Endodermal cell (in vitro differentiated cells): Measurements from ENCODE around the gene ZNF507. TPM values are rescaled to one million over a fixed set of nuclear protein-coding genes. Genes with fewer than 3 reads are reported as not detected.
"Not testable (repeated sequence)": the region's sequence is repeated elsewhere in the genome, so short reads cannot be mapped to it uniquely, and the experiment has no call there.

Experiments used
- DNase-seq: peaks from one replicate; pipeline ENCODE4 v3.0.0-alpha.2; 2017
- H3K27ac ChIP-seq: 2 replicates; pipeline ENCODE4 v1.5.1; 2013; ENCODE audit warnings: mild to moderate bottlenecking, low read depth, low read length, moderate library complexity
- H3K27me3 ChIP-seq: 2 replicates; pipeline ENCODE4 v1.6.1; 2013; ENCODE audit warnings: mild to moderate bottlenecking, low read length, moderate library complexity; ENCODE audit not compliant: insufficient read depth, control insufficient read depth, poor library complexity, severe bottlenecking
- H3K36me3 ChIP-seq: 2 replicates; pipeline ENCODE4 v1.7.0; 2013; ENCODE audit warnings: mild to moderate bottlenecking, low read length, moderate library complexity; ENCODE audit not compliant: control insufficient read depth, insufficient read depth
- H3K4me1 ChIP-seq: one replicate; pipeline ENCODE4 v1.7.0; 2013; ENCODE audit warnings: low read length; ENCODE audit not compliant: control insufficient read depth, insufficient read depth
- H3K4me3 ChIP-seq: 2 replicates; pipeline ENCODE4 v1.5.1; 2013; ENCODE audit warnings: mild to moderate bottlenecking, low read length, moderate library complexity
- H3K9ac ChIP-seq: 2 replicates; pipeline ENCODE4 v1.6.1; 2013; ENCODE audit warnings: mild to moderate bottlenecking, low read length, moderate library complexity; ENCODE audit not compliant: poor library complexity, severe bottlenecking; ENCODE audit errors: extremely low read depth
- H3K9me3 ChIP-seq: 2 replicates; pipeline ENCODE4 v1.6.1; 2013; ENCODE audit warnings: mild to moderate bottlenecking, low read length, moderate library complexity; ENCODE audit not compliant: control insufficient read depth
- H3K27ac Mint-ChIP-seq: 2 replicates; pipeline ENCODE4 v1.8.0; 2020; ENCODE audit warnings: mixed read lengths
- H3K27me3 Mint-ChIP-seq: 2 replicates; pipeline ENCODE4 v1.8.0; 2021; ENCODE audit warnings: mild to moderate bottlenecking, mixed read lengths; ENCODE audit not compliant: insufficient read depth
- H3K36me3 Mint-ChIP-seq: 2 replicates; pipeline ENCODE4 v1.8.0; 2020; ENCODE audit warnings: low read depth, mixed read lengths
- H3K4me1 Mint-ChIP-seq: 2 replicates; pipeline ENCODE4 v1.8.0; 2020; ENCODE audit warnings: mixed read lengths
- H3K4me3 Mint-ChIP-seq: 2 replicates; pipeline ENCODE4 v1.8.0; 2020; ENCODE audit warnings: mild to moderate bottlenecking, moderate library complexity, mixed read lengths
- H3K9me3 Mint-ChIP-seq: 2 replicates; pipeline ENCODE4 v1.8.0; 2020; ENCODE audit warnings: mild to moderate bottlenecking, mixed read lengths
- CTCF ChIP-seq: fragments of 200-600 bp; sonication (generic); conservative IDR thresholded peaks from 2 replicates; pipeline ENCODE4 v1.5.0; 2021; ENCODE audit warnings: antibody characterized with exemption, mild to moderate bottlenecking
- WGBS, 2 experiments: methylation state at CpG; one replicate each; pipeline versions ENCODE4 v1.1.5 to v1.1.7; 2013; ENCODE audit warnings: missing lambda C conversion rate in 2 of 2, mixed read lengths in 1 of 2; ENCODE audit not compliant: insufficient coverage in 1 of 2, insufficient read length in 1 of 2; 5-methylcytosine and 5-hydroxymethylcytosine counted together
- total RNA-seq, 2 donors: library from RNA; stranded (reverse); fragmentation: NEBNext Ultra II Directional in 1 of 2; extraction: Animal tissue kit (Norgen Biotek cat#: 25700) in 1 of 2; gene quantifications; 2 replicates in 1 of 2; 3 replicates in 1 of 2; pipeline ENCODE4 v1.2.1, GENCODE V29; 2021

Gene ZNF507
- total RNA-seq, 2 donors from 2014 or later: 28.0 to 32.5 TPM

GRCh38 chr19:32377088-32377487 is 31.7 kb downstream of the ZNF507 start:
- not testable (repeated sequence) for H3K27ac ChIP-seq, H3K4me3 Mint-ChIP-seq, H3K27me3 Mint-ChIP-seq, H3K27ac Mint-ChIP-seq, H3K4me3 ChIP-seq, H3K27me3 ChIP-seq, H3K4me1 Mint-ChIP-seq, H3K9ac ChIP-seq, H3K4me1 ChIP-seq
- WGBS, 2 experiments: 92 to 96% methylated on average over 2 to 9 of the region's 9 CpGs
- peak; percentile 77 for TF ChIP-seq CTCF
- DNase-seq: peak; percentile 58
- Histone ChIP-seq H3K9me3 (peaks cover 11% of the 10 kb centered on the region), H3K36me3 (peaks cover 59% of the 10 kb centered on the region)
- Mint-ChIP-seq H3K36me3 (peaks cover 64% of the 10 kb centered on the region), H3K9me3 (peaks cover 17% of the 10 kb centered on the region)

GRCh38 chr19:32380269-32380668 is 34.9 kb downstream of the ZNF507 start:
- Histone ChIP-seq H3K9ac (no peak overlapping the region), H3K27me3 (no peaks in the 10 kb centered on the region), H3K36me3 (peaks cover 54% of the 10 kb centered on the region), H3K9me3 (no peaks in the 10 kb centered on the region), H3K27ac (no peak overlapping the region), H3K4me1 (no peaks in the 10 kb centered on the region), H3K4me3 (no peak overlapping the region)
- H3K4me3 Mint-ChIP-seq: no peak overlapping the region
- H3K9me3 Mint-ChIP-seq: peaks cover 9% of the 10 kb centered on the region
- no peak for DNase-seq
- no peaks in the 10 kb centered on the region for H3K27me3 Mint-ChIP-seq
- TF ChIP-seq CTCF: no peak
- H3K36me3 Mint-ChIP-seq: peaks cover 44% of the 10 kb centered on the region
- H3K4me1 Mint-ChIP-seq: no peaks in the 10 kb centered on the region
- 90 to 93% methylated on average over 3 of the region's 3 CpGs for WGBS, 2 experiments
- no peak overlapping the region for H3K27ac Mint-ChIP-seq

- H3K9me3 Mint-ChIP-seq: no peaks in the 10 kb centered on the region
- Histone ChIP-seq H3K27me3 (no peaks in the 10 kb centered on the region), H3K4me1 (no peaks in the 10 kb centered on the region), H3K36me3 (peaks cover 21% of the 10 kb centered on the region), H3K27ac (no peak overlapping the region), H3K9ac (no peak overlapping the region), H3K4me3 (no peak overlapping the region), H3K9me3 (no peaks in the 10 kb centered on the region)
- DNase-seq: no peak
- H3K27me3 Mint-ChIP-seq: no peaks in the 10 kb centered on the region
- peaks cover 7% of the 10 kb centered on the region for H3K36me3 Mint-ChIP-seq
- peaks cover 1% of the 10 kb centered on the region for H3K4me1 Mint-ChIP-seq
- WGBS, 2 experiments: 97 to 98% methylated on average over 4 to 7 of the region's 7 CpGs
- H3K4me3 Mint-ChIP-seq: no peak overlapping the region
- no peak for TF ChIP-seq CTCF
- no peak overlapping the region for H3K27ac Mint-ChIP-seq
These were observed 42.4 kb downstream of the ZNF507 start for GRCh38 chr19:32387701-32388392.
